GM19328 (cell line): ENCODE measurements around the gene SMCO3.
"Not testable (repeated sequence)": the region's sequence is repeated elsewhere in the genome, so short reads cannot be mapped to it uniquely, and the experiment has no call there.

Source experiments
- ATAC-seq: cut with Tn5 transposase; IDR thresholded peaks from one replicate; pipeline ENCODE4 v1.9.1; 2021; ENCODE audit warnings: mild to moderate bottlenecking, moderate library complexity; ENCODE audit not compliant: unreplicated experiment

SMCO3 gene

GRCh38 chr12:14776236-14776961 is 37.6 kb downstream of the SMCO3 start:
- no peak for ATAC-seq

GRCh38 chr12:14775636-14775980 is 38.4 kb downstream of the SMCO3 start:
- no peak for ATAC-seq

DNA sequence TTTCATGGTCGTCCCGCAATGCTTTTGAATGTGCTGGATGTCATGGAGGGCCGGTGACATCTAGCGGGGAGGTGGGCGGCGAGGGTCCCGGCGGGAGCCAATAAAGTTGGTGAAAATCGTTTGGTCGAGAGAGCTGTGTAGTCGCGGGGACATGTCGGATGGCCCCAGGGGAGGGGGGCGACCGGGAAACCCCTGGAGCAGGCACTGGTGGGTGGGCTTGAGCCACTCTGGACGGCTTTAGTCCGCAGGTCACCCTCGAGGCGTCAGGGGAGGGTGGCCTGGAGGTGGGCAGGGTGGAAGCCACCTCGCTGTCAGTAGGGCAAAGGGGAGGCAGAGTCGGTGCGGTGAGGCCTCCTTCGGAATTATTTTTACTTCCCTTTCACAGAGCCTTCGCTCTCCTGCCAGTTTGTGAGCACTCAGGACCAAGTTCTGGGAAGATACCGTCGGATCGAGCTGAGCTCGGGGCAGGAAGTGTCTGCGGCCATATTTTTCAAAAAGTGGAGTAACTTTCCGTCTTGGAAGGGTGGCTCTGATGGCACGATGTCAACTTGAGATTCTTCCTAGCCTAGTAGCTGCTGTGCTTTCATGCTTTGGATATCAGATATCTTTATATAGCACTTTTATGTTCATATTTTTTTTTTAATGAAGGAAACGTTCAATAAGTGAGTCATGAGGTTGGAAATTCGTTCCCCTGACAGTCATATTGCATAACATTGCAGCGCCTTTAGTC is 38.9 kb downstream of the SMCO3 start:
- ATAC-seq: no peak

- peak; percentile 45 for ATAC-seq
Observed at GRCh38 chr12:14774074-14774905, 39.7 kb downstream of the SMCO3 start.

DNA sequence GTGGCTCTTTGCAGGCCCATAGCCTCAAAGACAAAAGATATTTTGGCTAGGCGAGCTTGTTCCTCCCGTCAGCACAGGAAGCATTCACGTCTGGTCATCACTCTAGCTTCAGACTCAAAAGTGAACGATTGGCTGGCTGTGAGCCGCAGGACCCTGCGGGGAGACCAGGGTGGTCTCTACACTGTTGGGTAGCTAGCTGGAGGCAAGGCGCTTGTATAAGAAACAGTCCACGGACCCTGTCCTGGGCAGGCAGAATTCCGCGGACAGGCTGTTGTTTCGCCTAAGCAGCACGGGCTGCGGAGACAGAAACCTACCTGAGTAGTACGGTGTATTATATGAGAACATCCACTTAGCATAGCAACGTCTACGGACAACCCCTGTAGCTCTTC is 40.3 kb downstream of the SMCO3 start:
- ATAC-seq: peak; percentile 14

DNA sequence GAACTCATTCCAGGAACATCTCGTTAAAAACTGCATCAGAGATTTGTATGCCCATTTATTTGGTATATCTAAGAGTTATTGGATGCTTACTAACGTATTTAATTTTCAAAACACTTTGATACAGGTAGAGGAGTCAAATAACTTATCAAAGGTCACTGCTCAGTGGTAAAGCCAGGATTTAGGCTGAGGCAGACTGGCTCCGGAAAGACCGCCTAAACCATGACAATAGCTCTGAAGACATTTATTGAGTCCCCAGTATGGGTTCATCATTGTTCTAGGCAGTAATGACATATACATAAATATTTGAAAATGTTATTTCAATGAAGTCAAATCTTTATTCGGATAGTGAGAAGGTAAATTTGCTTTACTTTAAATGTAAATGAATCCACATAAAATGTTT is 41.0 kb downstream of the SMCO3 start:
- no peak for ATAC-seq

- no peak for ATAC-seq
Observed at GRCh38 chr12:14771651-14772137, 42.3 kb downstream of the SMCO3 start.

GRCh38 chr12:14770496-14771461 is 43.2 kb downstream of the SMCO3 start:
- ATAC-seq: peak; percentile 13

GRCh38 chr12:14769969-14770495 is 44.0 kb downstream of the SMCO3 start:
- peak; percentile 37 for ATAC-seq

- no peak for ATAC-seq
Observed at GRCh38 chr12:14769466-14769968, 44.5 kb downstream of the SMCO3 start.

DNA sequence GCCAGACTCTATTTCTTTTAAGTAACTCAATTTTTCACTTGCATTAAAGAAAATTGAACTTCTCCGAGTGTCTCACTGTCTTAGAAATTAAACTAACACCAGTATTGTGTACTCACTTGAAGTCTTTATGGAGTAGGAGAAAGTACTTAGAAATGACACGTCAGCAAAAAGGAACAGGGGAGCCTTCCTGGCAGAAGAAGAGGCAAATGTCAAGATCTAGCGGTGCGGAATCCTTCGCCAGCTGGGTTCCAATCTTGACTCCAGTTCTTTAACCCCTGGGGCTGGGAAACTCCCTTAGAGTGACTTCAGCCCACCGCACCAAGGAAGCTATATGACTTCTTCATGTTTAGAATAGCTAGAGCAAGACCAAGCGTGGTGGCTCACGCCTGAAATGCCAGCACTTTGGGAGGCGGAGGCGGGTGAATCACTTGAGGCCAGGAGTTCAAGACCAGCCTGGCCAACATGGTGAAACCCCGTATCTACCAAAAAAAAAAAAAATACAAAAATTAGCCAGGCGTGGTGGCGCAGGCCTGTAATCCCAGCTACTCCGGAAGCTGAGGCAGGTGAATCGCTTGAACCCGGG is 45.1 kb downstream of the SMCO3 start:
- ATAC-seq: no peak

- no peak for ATAC-seq
Observed at GRCh38 chr12:14767617-14768016, 46.4 kb downstream of the SMCO3 start.

- ATAC-seq: no peak
Observed at GRCh38 chr12:14766649-14767215, 47.2 kb downstream of the SMCO3 start.

- not testable (repeated sequence) for ATAC-seq
Observed at GRCh38 chr12:14766020-14766419, 48.0 kb downstream of the SMCO3 start.

DNA sequence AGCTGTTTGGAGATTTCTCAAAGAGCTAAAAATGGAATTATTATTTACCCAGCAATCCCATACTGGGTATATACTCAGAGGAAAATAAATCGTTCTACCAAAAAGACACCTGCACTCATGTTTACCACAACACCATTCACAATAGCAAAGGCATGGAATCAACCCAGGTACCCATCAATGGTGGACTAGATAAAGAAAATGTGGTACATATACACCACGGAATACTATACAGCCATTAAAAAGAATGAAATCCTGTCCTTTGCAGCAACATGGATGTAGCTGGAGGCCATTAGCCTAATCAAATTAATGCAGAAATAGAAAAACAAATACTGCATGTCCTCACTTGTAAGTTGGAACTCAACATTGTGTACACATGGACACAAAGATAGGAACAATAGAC is 48.6 kb downstream of the SMCO3 start:
- no peak for ATAC-seq

DNA sequence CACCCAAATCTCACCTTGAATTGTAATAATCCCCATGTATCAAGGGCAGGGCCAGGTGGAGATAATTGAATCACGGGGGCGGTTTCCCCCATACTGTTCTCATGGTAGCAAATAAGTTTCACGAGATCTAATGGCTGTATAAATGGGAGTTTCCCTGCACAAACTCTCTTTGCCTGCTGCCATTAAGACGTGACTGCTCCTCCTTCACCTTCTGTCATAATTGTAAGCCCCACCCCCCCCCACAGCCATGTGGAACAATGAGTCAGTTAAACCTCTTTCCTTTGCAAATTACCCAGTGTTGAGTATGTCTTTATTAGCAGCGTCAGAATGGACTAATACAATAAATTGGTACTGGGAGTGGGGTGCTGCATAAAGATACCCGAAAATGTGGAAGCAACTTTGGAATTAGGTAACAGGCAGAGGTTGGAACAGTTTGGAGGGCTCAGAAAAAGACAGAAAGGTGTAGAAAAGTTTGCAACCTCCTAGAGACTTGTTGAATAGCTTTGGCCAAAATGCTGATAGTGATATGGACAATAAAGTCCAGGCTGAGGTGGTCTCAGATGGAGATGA is 54.2 kb downstream of the SMCO3 start:
- ATAC-seq: not testable (repeated sequence)

DNA sequence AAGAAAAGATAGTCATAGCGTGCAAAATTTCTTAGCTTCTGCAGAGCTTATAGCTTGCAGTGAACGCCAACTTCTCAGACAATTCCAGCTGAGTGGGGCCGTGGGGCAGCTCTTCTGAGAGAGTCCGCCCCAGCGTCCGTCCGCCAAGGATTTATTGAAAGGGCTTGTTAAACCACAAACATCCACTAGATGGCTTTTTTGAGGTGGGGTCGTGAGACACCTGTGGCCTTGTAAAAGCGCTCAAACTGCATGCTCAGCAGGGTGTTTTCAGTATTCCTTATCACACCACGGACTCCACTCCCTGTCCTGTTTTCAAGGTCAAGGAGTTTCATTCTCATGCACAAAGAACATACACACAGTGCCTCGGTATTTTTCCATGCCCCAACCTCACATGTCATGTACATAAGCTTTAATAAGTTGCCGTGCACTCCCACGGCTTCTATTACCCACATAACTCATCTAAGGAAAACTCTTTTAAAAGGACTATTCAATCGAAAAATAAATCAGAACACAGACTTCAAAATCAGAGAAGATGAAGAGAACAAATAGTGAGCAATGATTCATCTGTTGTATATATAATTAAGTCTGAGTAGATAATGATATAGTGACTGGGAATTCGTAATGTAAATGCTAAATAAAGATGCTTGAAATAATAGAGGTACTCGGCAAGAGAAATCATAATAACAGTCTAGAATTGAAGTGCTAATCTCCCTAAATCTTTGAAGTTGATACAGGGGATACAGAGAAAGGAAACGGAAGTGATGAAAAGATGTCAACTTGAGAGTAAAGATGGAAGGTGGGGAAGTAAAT is 57.4 kb downstream of the SMCO3 start:
- ATAC-seq: no peak
